Measurements from ENCODE around the gene AMN.

The AMN gene

GRCh38 chr14:102927878-102928411 is 5.5 kb downstream of the AMN start:
- no peak for DNase-seq (ENCODE audit: low read depth in 2 of 2)

GRCh38 chr14:102928412-102929240 is 6.2 kb downstream of the AMN start:
- DNase-seq (ENCODE audit: low read depth in 2 of 2) = peak; percentile 72 to 78

GRCh38 chr14:102929241-102930137 is 7.0 kb downstream of the AMN start:
- DNase-seq (ENCODE audit: low read depth in 2 of 2) = no peak

GRCh38 chr14:102930138-102930752 is 7.8 kb downstream of the AMN start:
- DNase-seq (ENCODE audit: low read depth in 2 of 2) = no peak

DNA sequence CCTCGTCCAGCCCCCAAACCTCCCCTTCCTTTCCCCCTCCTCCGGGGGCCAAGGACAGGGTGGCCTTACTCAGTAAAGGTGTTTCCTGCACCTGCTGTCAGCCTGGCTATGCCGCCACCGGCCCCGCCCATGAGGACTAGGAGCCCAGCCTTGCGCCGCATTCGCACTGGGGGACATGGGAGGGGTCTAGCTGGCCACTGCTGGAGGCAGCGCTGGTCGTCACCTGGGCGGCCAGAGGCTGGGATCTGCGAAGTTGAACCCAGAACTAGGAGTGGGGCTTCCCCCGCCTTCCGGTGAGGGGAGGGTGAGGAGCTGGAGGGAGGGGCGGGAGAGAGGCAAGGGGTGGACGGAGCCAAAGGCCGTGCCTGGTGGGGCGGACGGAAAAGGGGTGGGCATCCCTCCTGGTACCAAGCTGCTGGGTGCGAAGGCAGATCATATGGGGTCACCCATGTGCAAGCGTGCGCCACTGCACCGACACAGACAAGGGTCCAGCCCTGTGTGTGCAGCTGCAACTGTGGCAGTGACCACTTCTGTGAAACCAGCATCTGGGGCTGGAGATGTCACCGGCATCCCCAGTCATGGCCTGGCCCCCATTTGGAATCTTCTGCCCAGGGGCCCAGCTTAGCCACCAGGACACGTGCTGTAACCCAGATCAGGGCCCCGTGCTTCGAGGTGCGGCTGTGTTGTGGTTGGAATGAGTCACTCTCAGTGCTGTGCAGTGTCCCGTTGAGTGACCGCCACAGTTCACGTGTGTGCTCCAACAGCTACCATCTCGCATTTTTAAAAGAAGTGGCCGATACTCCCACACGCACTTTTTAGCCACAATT is 8.5 kb downstream of the AMN start:
- DNase-seq (ENCODE audit: low read depth in 2 of 2) = no peak

DNA sequence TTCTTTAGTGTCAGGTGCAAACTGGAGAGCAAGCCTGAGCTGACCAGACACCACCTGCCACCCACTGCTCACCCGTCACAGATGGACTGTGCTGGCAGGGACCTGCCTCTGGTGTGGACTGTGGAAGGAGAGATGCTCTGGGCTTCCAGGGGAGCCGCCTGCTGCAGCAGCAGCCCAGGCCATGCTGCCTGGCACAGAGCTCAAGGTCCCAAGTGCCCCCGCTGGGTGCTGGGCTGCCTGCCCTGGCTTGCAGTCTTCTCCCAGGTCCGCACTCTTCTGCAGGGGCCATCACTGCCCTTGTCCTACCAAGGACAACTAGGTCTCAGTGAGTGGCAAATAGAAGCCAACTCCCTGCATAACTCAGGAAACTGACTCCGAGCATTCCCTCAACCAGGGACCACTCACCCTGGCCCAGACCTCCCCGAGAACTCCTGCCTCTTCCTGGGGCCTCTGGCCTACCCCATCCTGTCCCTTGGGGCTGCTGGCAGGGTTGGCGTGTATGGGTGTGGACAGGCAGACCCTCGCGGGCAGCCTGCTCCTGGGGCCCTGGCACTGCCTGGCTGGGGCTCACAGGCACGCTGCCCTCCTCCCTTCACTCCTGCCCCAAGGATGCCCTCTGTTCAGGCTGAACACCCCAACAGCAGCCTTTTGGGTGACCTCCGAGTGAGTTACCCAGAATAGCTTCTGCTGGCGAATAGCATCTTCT is 9.3 kb downstream of the AMN start:
- DNase-seq (ENCODE audit: low read depth in 2 of 2) = no peak

GRCh38 chr14:102932484-102933248 is 10.2 kb downstream of the AMN start:
- no peak for DNase-seq (ENCODE audit: low read depth in 2 of 2)

- no peak for DNase-seq (ENCODE audit: low read depth in 2 of 2)
These were observed 11.3 kb downstream of the AMN start for GRCh38 chr14:102933618-102934231.

DNA sequence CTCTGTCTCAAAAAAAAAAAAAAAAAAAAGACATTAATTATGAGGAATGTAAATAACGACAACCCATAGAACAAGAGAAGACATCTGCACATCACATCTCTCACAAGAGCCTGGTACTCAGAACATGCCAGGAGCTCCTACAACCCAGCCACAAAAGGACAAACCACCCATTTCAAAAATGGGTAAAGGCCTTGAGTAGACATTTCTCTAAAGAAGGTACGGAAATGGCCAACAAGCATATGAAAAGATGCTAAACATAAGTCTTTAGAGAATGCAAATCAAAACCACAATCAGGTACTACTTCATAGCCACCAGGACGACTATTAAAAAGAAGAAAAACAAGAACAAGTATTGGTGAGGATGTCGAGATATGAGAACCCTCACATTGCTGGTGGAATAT is 13.3 kb downstream of the AMN start:
- DNase-seq (ENCODE audit: low read depth in 2 of 2) = no peak

GRCh38 chr14:102937331-102938175 is 15.1 kb downstream of the AMN start:
- no peak for DNase-seq (ENCODE audit: low read depth in 2 of 2)

DNA sequence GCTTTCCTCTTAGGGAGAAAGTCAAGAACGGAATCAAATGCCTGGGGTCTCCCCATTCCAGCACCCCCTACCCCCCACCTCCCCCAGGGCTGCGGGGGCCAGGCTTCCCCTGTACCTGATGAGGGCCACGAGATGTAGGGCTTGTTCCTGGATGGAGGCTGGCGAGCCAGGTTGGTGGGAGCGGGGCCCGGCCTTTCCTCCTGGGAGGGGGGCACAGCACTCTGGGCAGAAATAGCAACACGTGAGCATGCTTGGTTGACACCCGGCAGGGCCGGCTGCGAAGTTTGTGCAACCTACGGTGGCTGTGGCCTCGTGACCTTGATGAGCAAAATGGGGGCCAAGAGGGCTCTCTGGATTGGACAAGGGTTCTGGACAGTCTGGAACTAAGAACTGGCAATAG is 15.7 kb downstream of the AMN start:
- DNase-seq (ENCODE audit: low read depth in 2 of 2) = no peak

- DNase-seq (ENCODE audit: low read depth in 2 of 2) = no peak
These were observed 16.9 kb downstream of the AMN start for GRCh38 chr14:102939329-102939728.

GRCh38 chr14:102939820-102940561 is 17.5 kb downstream of the AMN start:
- no peak for DNase-seq (ENCODE audit: low read depth in 2 of 2)

GRCh38 chr14:102940729-102941362 is 18.4 kb downstream of the AMN start:
- DNase-seq (ENCODE audit: low read depth in 2 of 2) = no peak

DNA sequence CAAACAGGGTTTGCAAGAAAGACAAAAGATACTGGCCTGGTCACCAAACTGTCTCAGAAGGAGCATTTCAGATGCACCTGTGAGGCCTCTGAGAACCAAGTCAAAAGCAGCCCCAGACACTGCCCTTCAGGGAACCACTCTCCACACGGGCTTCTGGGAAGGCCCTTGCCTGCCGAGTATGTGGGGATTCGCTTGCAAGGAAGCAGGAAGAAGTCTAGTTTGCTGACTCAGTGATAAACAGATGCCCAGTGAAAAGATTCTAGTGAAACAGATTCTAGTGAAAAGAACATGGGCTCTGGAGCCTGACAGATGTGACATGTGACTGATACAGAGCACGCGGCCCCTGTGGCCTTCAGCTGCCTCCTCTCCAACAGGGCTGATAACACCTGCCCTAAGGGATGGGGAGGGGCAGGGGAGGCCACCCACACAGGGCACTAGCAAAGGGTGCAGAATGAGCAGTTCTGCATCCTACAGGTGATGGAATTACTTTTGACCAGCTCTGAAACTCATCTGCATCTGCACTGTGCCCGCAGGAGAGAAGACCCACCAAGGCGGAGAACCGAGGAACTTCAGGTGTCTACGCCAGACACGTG is 19.1 kb downstream of the AMN start:
- no peak for DNase-seq (ENCODE audit: low read depth in 2 of 2)

- DNase-seq (ENCODE audit: low read depth in 2 of 2) = no peak
These were observed 19.6 kb downstream of the AMN start for GRCh38 chr14:102942069-102942468.

GRCh38 chr14:102943454-102943853 is 21.0 kb downstream of the AMN start:
- DNase-seq (ENCODE audit: low read depth in 2 of 2) = no peak
